Thyroid gland (tissue), 4 donors: ENCODE data around the gene SIAH1.

Experiments used
- POLR2A ChIP-seq, 2 donors: fragments of 450-650 bp; IDR thresholded peaks; one replicate each; pipeline ENCODE4 v1.6.1; 2017; ENCODE audit warnings: antibody characterized with exemption in 2 of 2, mild to moderate bottlenecking in 2 of 2, moderate library complexity in 1 of 2
- TF ChIP-seq, protein P1 (sequence below), 6 experiments: fragments of 200-600 bp in 3 of 6; fragments of 450-650 bp in 3 of 6; sonication (generic) in 3 of 6; IDR thresholded peaks; one replicate each; pipeline ENCODE4 v1.5.1; 2016 to 2019; ENCODE audit warnings: antibody characterized with exemption in 6 of 6, mild to moderate bottlenecking in 2 of 6, inconsistent platforms in 1 of 6, moderate library complexity in 1 of 6

DNA sequence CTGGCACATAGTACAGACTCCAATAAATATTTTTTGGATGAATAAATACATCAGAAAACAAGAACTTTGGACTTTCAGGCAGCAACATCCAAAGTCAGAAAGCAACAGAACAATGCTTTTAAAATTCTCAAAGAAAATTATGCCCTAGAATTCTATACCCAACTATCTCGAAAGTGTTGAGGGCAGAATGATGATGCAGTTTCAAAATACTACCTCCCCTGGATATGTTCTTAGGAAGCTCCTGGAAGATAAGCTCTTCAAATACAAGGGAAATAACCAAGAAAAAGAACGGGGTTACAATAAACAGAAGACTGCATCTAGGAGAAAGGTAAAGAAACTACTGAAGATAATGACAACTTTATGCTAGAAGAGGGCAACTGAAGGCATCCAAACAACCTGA, 11.0 kb downstream of the SIAH1 start:
- TF ChIP-seq POLR2A (IDR thresholded peaks at IDR 0.05): no peak
- TF ChIP-seq, protein P1, sequence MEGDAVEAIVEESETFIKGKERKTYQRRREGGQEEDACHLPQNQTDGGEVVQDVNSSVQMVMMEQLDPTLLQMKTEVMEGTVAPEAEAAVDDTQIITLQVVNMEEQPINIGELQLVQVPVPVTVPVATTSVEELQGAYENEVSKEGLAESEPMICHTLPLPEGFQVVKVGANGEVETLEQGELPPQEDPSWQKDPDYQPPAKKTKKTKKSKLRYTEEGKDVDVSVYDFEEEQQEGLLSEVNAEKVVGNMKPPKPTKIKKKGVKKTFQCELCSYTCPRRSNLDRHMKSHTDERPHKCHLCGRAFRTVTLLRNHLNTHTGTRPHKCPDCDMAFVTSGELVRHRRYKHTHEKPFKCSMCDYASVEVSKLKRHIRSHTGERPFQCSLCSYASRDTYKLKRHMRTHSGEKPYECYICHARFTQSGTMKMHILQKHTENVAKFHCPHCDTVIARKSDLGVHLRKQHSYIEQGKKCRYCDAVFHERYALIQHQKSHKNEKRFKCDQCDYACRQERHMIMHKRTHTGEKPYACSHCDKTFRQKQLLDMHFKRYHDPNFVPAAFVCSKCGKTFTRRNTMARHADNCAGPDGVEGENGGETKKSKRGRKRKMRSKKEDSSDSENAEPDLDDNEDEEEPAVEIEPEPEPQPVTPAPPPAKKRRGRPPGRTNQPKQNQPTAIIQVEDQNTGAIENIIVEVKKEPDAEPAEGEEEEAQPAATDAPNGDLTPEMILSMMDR (IDR thresholded peaks at IDR 0.05): no peak
